Measurements from ENCODE around the gene ASCC3.

The ASCC3 gene

DNA sequence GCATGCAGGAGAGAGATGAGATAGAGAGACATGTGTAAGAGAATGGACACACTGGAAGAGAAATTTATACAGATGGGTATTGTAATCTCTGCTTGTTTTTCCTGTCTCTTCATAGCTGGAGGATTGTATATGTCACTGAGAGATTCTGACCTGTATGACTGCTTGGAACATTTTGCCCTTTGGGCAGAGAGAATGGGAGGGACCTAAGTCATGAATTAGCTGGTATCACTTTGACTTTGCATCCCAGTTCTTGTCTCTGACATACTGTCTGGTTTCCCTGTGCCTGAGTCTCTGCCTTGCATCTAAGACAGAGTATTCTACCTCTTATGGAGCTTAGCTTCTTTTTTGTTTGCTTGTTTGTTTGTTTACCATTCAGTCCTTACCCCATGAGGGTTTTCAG, 37.0 kb upstream of the ASCC3 start:
- Histone ChIP-seq H3K36me3 (ENCODE audit: insufficient read depth, insufficient read length, low read length) (no peaks in the 10 kb centered on the region), H3K9me3 (ENCODE audit: insufficient read depth, low read length) (no peaks in the 10 kb centered on the region), H3K4me3 (ENCODE audit: insufficient read length, low read depth) (no peak overlapping the region), H3K4me1 (ENCODE audit: insufficient read depth, insufficient read length) (no peaks in the 10 kb centered on the region), H3K9ac (ENCODE audit: insufficient read length, low read depth) (no peak overlapping the region), H3K27me3 (ENCODE audit: insufficient read depth, insufficient read length) (no peaks in the 10 kb centered on the region)
- TF ChIP-seq ZNF274 (IDR thresholded peaks at IDR 0.05; ENCODE audit: low read depth, low read length) (no peak), SUZ12 (IDR thresholded peaks at IDR 0.05; ENCODE audit: extremely low read depth, insufficient read depth, insufficient read length) (no peak), YY1 (IDR thresholded peaks at IDR 0.05; ENCODE audit: insufficient read depth, insufficient read length) (no peak)
- DNase-seq (ENCODE audit: low read depth, low spot score): no peak

DNA sequence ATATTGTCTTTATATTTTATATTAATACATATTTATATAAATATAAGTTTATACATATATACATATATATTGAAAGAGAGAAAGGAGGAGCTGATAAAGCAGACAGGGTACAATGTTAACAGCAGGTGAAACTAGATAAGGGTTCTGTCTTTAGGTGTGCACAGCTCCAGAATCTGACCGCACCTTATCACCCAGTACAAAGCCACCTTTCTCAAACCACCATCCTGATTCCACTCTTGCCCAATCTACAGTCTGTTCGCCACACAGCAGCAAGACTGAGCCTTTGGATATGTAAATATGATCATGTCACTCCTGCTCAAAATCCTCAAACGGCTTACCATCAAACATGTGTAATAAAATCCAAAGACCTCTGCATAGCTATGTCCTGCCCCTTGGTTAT, 34.7 kb upstream of the ASCC3 start:
- Histone ChIP-seq H3K4me1 (ENCODE audit: insufficient read depth, insufficient read length) (no peaks in the 10 kb centered on the region), H3K4me3 (ENCODE audit: insufficient read length, low read depth) (no peak overlapping the region)
- TF ChIP-seq ZNF274 (IDR thresholded peaks at IDR 0.05; ENCODE audit: low read depth, low read length) (no peak), YY1 (IDR thresholded peaks at IDR 0.05; ENCODE audit: insufficient read depth, insufficient read length) (no peak), SUZ12 (IDR thresholded peaks at IDR 0.05; ENCODE audit: extremely low read depth, insufficient read depth, insufficient read length) (no peak)

DNA sequence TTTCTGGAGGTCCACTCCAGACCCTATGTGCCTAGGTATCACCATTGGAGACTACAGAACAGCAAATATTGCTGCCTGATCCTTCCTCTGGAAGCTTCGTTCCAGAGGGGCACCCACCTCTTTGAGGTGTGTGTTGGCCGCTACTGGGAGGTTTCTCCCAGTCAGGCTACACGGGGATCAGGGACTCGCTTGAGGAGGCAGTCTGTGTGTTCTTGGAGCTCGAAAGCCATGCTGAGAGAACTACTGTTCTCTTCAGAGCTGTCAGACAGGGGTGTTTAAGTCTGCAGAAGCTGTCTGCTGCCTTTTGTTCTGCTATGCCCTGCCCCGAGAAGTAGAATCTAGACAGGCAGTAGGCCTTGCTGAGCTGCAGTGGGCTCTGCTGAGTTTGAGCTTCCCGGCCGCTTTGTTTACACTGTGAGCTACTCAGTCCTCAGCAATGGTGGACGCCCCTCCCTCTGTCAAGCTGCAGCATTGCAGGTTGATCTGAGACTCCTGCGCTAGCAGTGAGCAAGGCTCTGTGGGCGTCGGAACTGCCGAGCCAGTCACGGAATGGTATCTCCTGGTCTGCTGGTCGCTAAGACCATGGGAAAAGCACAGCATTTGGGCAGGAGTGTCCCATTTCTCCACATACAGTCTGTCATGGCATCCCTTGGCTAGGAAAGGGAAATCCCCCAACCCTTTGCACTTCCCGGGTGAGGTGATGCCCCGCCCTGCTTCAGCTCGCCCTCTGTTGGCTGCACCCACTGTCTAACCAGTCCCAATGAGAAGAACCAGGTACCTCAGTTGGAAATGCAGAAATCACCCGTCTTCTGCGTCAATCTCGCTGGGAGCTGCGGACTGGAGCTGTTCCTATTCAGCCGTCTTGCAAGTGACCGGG, 32.5 kb upstream of the ASCC3 start:
- Histone ChIP-seq H3K9ac (ENCODE audit: insufficient read length, low read depth) (no peak overlapping the region), H3K9me3 (ENCODE audit: insufficient read depth, low read length) (no peaks in the 10 kb centered on the region), H3K4me3 (ENCODE audit: insufficient read length, low read depth) (no peak overlapping the region), H3K27me3 (ENCODE audit: insufficient read depth, insufficient read length) (no peaks in the 10 kb centered on the region), H3K4me1 (ENCODE audit: insufficient read depth, insufficient read length) (no peaks in the 10 kb centered on the region), H3K36me3 (ENCODE audit: insufficient read depth, insufficient read length, low read length) (no peaks in the 10 kb centered on the region)
- DNase-seq (ENCODE audit: low read depth, low spot score): no peak
- TF ChIP-seq YY1 (IDR thresholded peaks at IDR 0.05; ENCODE audit: insufficient read depth, insufficient read length): no peak
- TF ChIP-seq ZNF274 (IDR thresholded peaks at IDR 0.05; ENCODE audit: low read depth, low read length): no peak
- no peak for TF ChIP-seq SUZ12 (IDR thresholded peaks at IDR 0.05; ENCODE audit: extremely low read depth, insufficient read depth, insufficient read length)

More for the DNA sequence above, 34.7 kb upstream of the ASCC3 start:
- Histone ChIP-seq H3K9ac (ENCODE audit: insufficient read length, low read depth) (no peak overlapping the region), H3K27me3 (ENCODE audit: insufficient read depth, insufficient read length) (no peaks in the 10 kb centered on the region), H3K9me3 (ENCODE audit: insufficient read depth, low read length) (no peaks in the 10 kb centered on the region), H3K36me3 (ENCODE audit: insufficient read depth, insufficient read length, low read length) (no peaks in the 10 kb centered on the region)
- DNase-seq (ENCODE audit: low read depth, low spot score): no peak

DNA sequence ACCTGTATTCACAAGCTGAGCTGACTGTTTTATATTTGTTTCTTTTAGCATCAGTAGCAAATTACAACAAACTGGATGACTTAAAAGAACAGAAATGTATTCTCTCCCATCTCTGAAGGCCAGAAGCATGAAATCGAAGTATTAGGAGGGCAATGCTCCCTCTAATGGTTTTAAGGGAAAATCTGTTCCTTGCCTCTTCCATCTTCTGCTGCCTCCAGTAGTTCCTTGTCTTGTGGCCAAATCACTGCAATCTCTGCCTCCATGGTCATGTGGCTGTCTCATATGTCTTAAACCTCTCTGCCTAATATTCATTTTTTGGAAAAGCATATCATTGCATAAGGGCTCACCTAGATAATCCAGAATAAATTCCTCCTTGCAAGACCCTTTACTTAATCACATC, 25.2 kb upstream of the ASCC3 start:
- no peaks in the 10 kb centered on the region for H3K27me3 ChIP-seq (ENCODE audit: insufficient read depth, insufficient read length)
- no peak overlapping the region for H3K4me3 ChIP-seq (ENCODE audit: insufficient read length, low read depth)
- DNase-seq (ENCODE audit: low read depth, low spot score): no peak
- no peaks in the 10 kb centered on the region for H3K4me1 ChIP-seq (ENCODE audit: insufficient read depth, insufficient read length)
- H3K9ac ChIP-seq (ENCODE audit: insufficient read length, low read depth): no peak overlapping the region
- no peaks in the 10 kb centered on the region for H3K36me3 ChIP-seq (ENCODE audit: insufficient read depth, insufficient read length, low read length)
- TF ChIP-seq ZNF274 (IDR thresholded peaks at IDR 0.05; ENCODE audit: low read depth, low read length) (no peak), YY1 (IDR thresholded peaks at IDR 0.05; ENCODE audit: insufficient read depth, insufficient read length) (no peak), SUZ12 (IDR thresholded peaks at IDR 0.05; ENCODE audit: extremely low read depth, insufficient read depth, insufficient read length) (no peak)
- no peaks in the 10 kb centered on the region for H3K9me3 ChIP-seq (ENCODE audit: insufficient read depth, low read length)

DNA sequence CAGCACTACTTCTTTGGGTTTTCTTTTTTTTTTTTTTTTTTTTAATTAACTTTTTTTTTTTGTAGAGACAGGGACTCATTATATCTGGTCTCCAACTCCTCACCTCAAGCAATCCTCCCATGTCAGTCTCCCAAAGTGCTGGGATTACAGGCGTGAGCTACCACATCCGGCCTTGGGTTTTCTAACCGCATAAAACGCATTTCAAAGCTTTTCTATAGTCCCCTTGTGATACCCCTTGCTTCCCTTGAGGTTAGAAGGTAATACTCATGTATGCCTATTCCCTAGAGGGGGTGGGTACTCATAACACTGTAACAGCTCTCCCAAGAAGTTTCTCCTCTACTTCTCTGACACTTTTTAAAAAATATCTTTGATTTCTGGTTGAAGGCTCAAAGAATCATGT, 23.9 kb upstream of the ASCC3 start:
- no peaks in the 10 kb centered on the region for H3K36me3 ChIP-seq (ENCODE audit: insufficient read depth, insufficient read length, low read length)
- no peak overlapping the region for H3K9ac ChIP-seq (ENCODE audit: insufficient read length, low read depth)
- no peak for DNase-seq (ENCODE audit: low read depth, low spot score)
- no peaks in the 10 kb centered on the region for H3K4me1 ChIP-seq (ENCODE audit: insufficient read depth, insufficient read length)
- H3K4me3 ChIP-seq (ENCODE audit: insufficient read length, low read depth): no peak overlapping the region
- H3K27me3 ChIP-seq (ENCODE audit: insufficient read depth, insufficient read length): no peaks in the 10 kb centered on the region
- no peaks in the 10 kb centered on the region for H3K9me3 ChIP-seq (ENCODE audit: insufficient read depth, low read length)
- TF ChIP-seq ZNF274 (IDR thresholded peaks at IDR 0.05; ENCODE audit: low read depth, low read length): no peak
- no peak for TF ChIP-seq YY1 (IDR thresholded peaks at IDR 0.05; ENCODE audit: insufficient read depth, insufficient read length)
- no peak for TF ChIP-seq SUZ12 (IDR thresholded peaks at IDR 0.05; ENCODE audit: extremely low read depth, insufficient read depth, insufficient read length)

DNA sequence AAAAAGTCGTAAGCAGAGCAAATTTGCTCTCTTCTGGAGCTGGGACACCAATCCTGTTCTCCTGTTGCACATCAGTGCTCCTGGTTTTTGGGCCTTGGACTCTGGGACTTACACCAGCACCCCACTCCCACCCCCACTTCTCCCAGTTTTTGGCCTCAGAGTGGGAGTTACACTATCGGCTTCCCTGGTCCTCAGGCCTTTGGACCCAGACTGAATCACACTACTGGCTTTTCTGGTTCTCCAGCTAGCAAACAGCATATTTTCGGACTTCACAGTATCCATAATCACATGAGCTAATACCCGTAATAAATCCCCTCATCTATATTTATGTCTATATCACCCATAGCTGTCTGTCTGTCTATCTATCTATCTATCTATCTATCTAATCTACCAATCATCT, 23.2 kb upstream of the ASCC3 start:
- Histone ChIP-seq H3K27me3 (ENCODE audit: insufficient read depth, insufficient read length) (no peaks in the 10 kb centered on the region), H3K36me3 (ENCODE audit: insufficient read depth, insufficient read length, low read length) (no peaks in the 10 kb centered on the region), H3K9ac (ENCODE audit: insufficient read length, low read depth) (no peak overlapping the region), H3K9me3 (ENCODE audit: insufficient read depth, low read length) (no peaks in the 10 kb centered on the region), H3K4me3 (ENCODE audit: insufficient read length, low read depth) (no peak overlapping the region), H3K4me1 (ENCODE audit: insufficient read depth, insufficient read length) (no peaks in the 10 kb centered on the region)
- TF ChIP-seq SUZ12 (IDR thresholded peaks at IDR 0.05; ENCODE audit: extremely low read depth, insufficient read depth, insufficient read length) (no peak), YY1 (IDR thresholded peaks at IDR 0.05; ENCODE audit: insufficient read depth, insufficient read length) (no peak), ZNF274 (IDR thresholded peaks at IDR 0.05; ENCODE audit: low read depth, low read length) (no peak)
- no peak for DNase-seq (ENCODE audit: low read depth, low spot score)

DNA sequence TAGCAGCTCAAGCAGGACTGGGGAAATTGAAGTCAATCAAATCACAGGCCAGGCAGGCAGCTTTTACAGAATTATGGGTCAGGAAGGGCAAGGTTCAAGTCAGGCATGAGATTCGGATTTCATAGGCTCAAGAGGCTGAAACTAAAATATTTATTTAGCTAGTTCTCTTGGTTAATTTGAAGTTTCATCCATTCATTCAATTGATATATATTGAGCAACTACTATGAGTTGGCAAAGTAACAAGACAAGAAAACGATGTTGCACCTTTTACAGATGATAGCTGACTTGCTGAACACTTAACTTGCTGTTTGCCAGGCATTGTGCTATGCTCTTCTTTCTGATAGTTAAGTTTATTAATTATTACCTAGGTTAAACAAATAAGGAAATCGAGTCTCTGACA, 20.5 kb upstream of the ASCC3 start:
- Histone ChIP-seq H3K9me3 (ENCODE audit: insufficient read depth, low read length) (no peaks in the 10 kb centered on the region; the same call in 1 of the 2 replicates), H3K4me3 (ENCODE audit: insufficient read length, low read depth) (no peak overlapping the region), H3K36me3 (ENCODE audit: insufficient read depth, insufficient read length, low read length) (no peaks in the 10 kb centered on the region), H3K4me1 (ENCODE audit: insufficient read depth, insufficient read length) (no peaks in the 10 kb centered on the region), H3K9ac (ENCODE audit: insufficient read length, low read depth) (no peak overlapping the region), H3K27me3 (ENCODE audit: insufficient read depth, insufficient read length) (no peaks in the 10 kb centered on the region)
- no peak for DNase-seq (ENCODE audit: low read depth, low spot score)
- TF ChIP-seq YY1 (IDR thresholded peaks at IDR 0.05; ENCODE audit: insufficient read depth, insufficient read length) (no peak), ZNF274 (IDR thresholded peaks at IDR 0.05; ENCODE audit: low read depth, low read length) (no peak), SUZ12 (IDR thresholded peaks at IDR 0.05; ENCODE audit: extremely low read depth, insufficient read depth, insufficient read length) (no peak)
